Esophagus muscularis mucosa (tissue), 4 donors: ENCODE results near the gene USP48. TPM values are rescaled to one million over a fixed set of nuclear protein-coding genes. Genes with fewer than 3 reads are reported as not detected.

Experiments used
- DNase-seq: peaks from one replicate; pipeline ENCODE4 v3.0.0-alpha.2; 2017; ENCODE audit errors: extremely low spot score
- H3K27ac ChIP-seq, 4 donors: fragments of 200-600 bp; sonication (generic); replicated peaks in 1 of 4; 1 replicate in 3 of 4; 2 replicates in 1 of 4; pipeline ENCODE4 v1.5.1; 2016 to 2019; ENCODE audit warnings: mild to moderate bottlenecking in 1 of 4
- H3K27me3 ChIP-seq, 4 donors: fragments of 200-600 bp; sonication (generic); one replicate each; pipeline versions ENCODE4 v1.5.1 to v1.6.0; 2016 to 2019
- H3K36me3 ChIP-seq, 4 donors: fragments of 200-600 bp; sonication (generic); one replicate each; pipeline ENCODE4 v1.5.1; 2016 to 2019
- H3K4me1 ChIP-seq, 4 donors: fragments of 200-600 bp; sonication (generic); one replicate each; pipeline ENCODE4 v1.5.1; 2016 to 2019
- H3K4me3 ChIP-seq, 4 donors: fragments of 200-600 bp; sonication (generic); 1 replicate in 2 of 4; 2 replicates in 2 of 4; pipeline ENCODE4 v1.5.1; 2016 to 2019; ENCODE audit warnings: mild to moderate bottlenecking in 4 of 4, moderate library complexity in 1 of 4
- H3K9me3 ChIP-seq, 4 donors: fragments of 200-600 bp; sonication (generic); 1 replicate in 3 of 4; 2 replicates in 1 of 4; pipeline ENCODE4 v1.5.1; 2016 to 2019
- CTCF ChIP-seq, 3 experiments: fragments of 200-600 bp in 2 of 3; fragments of 450-650 bp in 1 of 3; sonication (generic) in 2 of 3; IDR thresholded peaks; one replicate each; pipeline ENCODE4 v1.5.1; 2017 to 2019; ENCODE audit warnings: antibody characterized with exemption in 3 of 3, mild to moderate bottlenecking in 2 of 3, moderate library complexity in 1 of 3
- EP300 ChIP-seq: sonication (generic); formaldehyde crosslinking; IDR thresholded peaks from one replicate; pipeline ENCODE4 v1.6.1; 2017; ENCODE audit warnings: antibody characterized with exemption
- POLR2A ChIP-seq: fragments of 450-650 bp; IDR thresholded peaks from one replicate; pipeline ENCODE4 v1.6.1; 2017; ENCODE audit warnings: antibody characterized with exemption, moderate library complexity, mild to moderate bottlenecking, low read depth
- POLR2AphosphoS5 ChIP-seq, 2 donors: sonication (generic); formaldehyde crosslinking; IDR thresholded peaks; one replicate each; pipeline ENCODE4 v1.6.1; 2017; ENCODE audit warnings: antibody characterized with exemption in 2 of 2
- WGBS: methylation state at CpG from one replicate; pipeline ENCODE4 v1.1.5; 2018; 5-methylcytosine and 5-hydroxymethylcytosine counted together
- intact Hi-C: fragments of 100-400 bp; cut with DNase I; formaldehyde crosslinking; loops from one replicate; pipeline ENCODE4 v1.15.1; 2023
- total RNA-seq, 4 donors: library from RNA; depleted of rRNA; stranded (reverse); fragments of >200 nt; gene quantifications; one replicate each; pipeline versions ENCODE4 v1.1.0 to v1.2.1, GENCODE V29; 2016

USP48 gene
- total RNA-seq, 4 donors from 2014 or later, result 29.3 to 46.5 (median 37.7) TPM

DNA sequence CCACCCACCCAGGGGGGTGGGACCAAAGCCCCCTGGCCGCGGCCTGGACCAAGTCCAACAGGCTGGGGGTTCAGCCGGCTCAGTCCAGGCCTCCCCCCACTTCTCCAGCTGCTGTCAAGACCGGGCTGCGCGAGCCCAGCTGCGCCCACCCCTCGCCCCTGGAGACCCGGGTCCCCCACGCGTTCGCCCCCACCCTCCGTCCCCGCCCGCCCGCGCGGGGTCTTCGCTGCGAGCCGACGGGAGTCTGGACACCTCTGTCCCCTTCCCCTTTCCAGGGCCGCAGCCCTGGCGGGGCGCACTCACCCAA is 114.0 kb downstream of the USP48 start:
- no CpG with 5 or more reads among the region's 25 CpGs for WGBS
- Histone ChIP-seq H3K4me3 (peak overlapping the region; percentile 45 to 53 (median 48)), H3K27ac (no peak overlapping the region), H3K4me1 (peaks cover 44 to 51% (median 47%) of the 10 kb centered on the region in 4 donors), H3K36me3 (no peaks in the 10 kb centered on the region), H3K9me3 (no peaks in the 10 kb centered on the region), H3K27me3 (peaks cover 9 to 63% (median 31%) of the 10 kb centered on the region in 4 donors)
- no peak for DNase-seq
- TF ChIP-seq POLR2AphosphoS5 (IDR thresholded peaks at IDR 0.05), result no peak
- TF ChIP-seq EP300, result no peak
- no peak for TF ChIP-seq CTCF (IDR thresholded peaks at IDR 0.05)
- TF ChIP-seq POLR2A, result no peak
- intact Hi-C loops, result no loop called here

- Histone ChIP-seq H3K9me3 (no peaks in the 10 kb centered on the region), H3K27ac (no peak overlapping the region), H3K27me3 (peaks cover 9 to 68% (median 31%) of the 10 kb centered on the region in 4 donors), H3K36me3 (no peaks in the 10 kb centered on the region), H3K4me1 (peaks cover 39 to 46% (median 42%) of the 10 kb centered on the region in 4 donors), H3K4me3 (peak overlapping the region; percentile 45 to 53 (median 48))
- intact Hi-C loops, result no loop called here
- WGBS, result 4% methylated on average over 15 of the region's 33 CpGs
- no peak for DNase-seq
- TF ChIP-seq CTCF (IDR thresholded peaks at IDR 0.05) (no peak), POLR2AphosphoS5 (IDR thresholded peaks at IDR 0.05) (no peak), EP300 (no peak), POLR2A (no peak)
Observed at GRCh38 chr1:21668232-21668950, 114.6 kb downstream of the USP48 start.

DNA sequence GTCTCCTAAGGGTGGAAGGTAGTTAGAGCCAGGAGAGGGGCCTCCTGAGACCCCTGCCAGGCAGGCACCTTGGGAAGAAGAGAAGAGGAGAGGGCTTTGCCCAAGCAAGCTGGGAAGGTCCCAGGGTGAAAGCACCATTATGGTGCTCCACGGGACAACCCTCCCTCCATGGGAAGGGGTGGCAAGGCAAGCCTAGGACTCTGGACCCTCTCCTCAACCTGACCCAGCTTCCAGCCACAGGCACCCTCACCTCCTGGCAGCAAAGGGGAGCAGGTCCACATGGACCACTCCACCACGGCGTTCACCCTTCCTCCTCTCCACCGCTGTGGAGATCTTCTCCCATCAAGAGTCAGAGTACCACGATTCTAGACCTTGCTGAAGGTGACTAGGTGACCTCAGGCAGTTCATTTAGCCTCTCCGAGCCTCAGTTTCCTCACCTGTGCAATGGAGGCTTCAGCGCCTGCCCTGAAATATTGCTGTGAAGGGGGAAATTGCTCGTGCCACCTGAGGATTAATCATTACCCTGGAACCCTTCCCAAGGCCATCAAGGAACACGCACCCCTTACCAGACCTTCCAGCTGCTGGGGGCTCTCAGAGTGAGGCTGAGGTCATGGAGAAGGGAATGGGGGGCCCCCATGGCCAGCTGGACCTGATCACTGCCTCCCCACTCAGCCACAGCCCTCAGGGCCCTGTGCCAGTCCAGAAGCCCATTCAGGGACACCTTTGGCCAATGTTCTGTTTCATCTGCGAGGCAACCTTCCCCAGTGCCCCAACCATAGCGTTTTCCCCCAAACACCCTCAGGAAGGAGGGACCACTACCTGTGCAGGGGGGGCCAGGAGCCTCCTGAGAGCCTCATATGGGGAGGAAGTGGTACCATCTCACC is 115.4 kb downstream of the USP48 start:
- no peak for TF ChIP-seq CTCF (IDR thresholded peaks at IDR 0.05)
- no peak for TF ChIP-seq POLR2A
- no peak for TF ChIP-seq EP300
- TF ChIP-seq POLR2AphosphoS5 (IDR thresholded peaks at IDR 0.05), result no peak
- no peak for DNase-seq
- Histone ChIP-seq H3K4me1 (peaks cover 31 to 38% (median 34%) of the 10 kb centered on the region in 4 donors), H3K36me3 (no peaks in the 10 kb centered on the region), H3K9me3 (no peaks in the 10 kb centered on the region), H3K4me3 (no peak overlapping the region), H3K27ac (no peak overlapping the region), H3K27me3 (peaks cover 9 to 76% (median 31%) of the 10 kb centered on the region in 4 donors)
- intact Hi-C loops, result no loop called here
- WGBS, result 87% methylated on average over 10 of the region's 11 CpGs

DNA sequence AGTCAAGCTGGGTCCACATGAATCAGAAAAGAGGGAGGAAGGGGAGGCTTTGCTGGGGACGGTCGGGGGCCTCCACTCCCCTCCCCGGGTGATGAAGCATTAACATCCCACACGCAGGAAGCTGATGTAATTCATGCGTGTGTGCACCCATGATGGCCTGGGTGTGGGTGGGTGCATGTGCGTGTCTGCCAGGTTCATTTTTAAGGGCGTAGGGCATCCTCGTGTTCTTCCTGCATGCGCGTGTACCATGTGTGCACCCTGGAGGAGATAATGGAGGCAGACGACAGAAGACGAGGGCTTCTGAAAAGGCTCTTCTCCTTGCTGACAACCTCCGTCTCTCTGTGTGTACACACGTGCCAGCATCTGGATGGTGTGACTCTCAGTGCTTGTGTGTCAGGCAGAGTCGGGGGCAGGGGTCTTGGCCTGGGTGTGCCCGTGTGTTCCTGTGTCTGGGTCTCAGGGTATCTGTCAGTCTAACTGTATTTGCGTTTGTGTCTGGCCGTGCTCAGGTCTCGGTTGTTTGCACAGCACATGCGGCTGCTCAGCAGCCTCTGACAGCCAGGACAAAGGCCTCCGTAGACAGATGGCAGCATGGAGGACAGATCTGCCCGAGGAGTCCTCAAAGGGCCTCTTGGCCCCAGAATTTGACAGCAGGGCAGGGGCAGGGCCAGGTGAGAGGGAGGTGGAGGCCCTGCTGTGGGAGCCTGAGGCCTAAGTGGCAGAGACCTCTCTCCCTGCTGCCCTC is 116.2 kb downstream of the USP48 start:
- no peak overlapping the region for H3K4me3 ChIP-seq
- TF ChIP-seq POLR2AphosphoS5 (IDR thresholded peaks at IDR 0.05), result no peak
- no peak for TF ChIP-seq POLR2A
- TF ChIP-seq EP300, result no peak
- TF ChIP-seq CTCF (IDR thresholded peaks at IDR 0.05), result no peak
- intact Hi-C loops, result no loop called here
- no peaks in the 10 kb centered on the region for H3K36me3 ChIP-seq
- DNase-seq, result no peak
- H3K27ac ChIP-seq, result no peak overlapping the region
- H3K4me1 ChIP-seq, result peaks cover 23 to 30% (median 26%) of the 10 kb centered on the region in 4 donors
- H3K27me3 ChIP-seq, result peaks cover 9 to 84% (median 31%) of the 10 kb centered on the region in 4 donors
- WGBS, result 66% methylated on average over 21 of the region's 22 CpGs
- H3K9me3 ChIP-seq, result no peaks in the 10 kb centered on the region
